NCI-H774 (cell line): ENCODE results near the gene SERINC2.
"Not testable (repeated sequence)": the region's sequence is repeated elsewhere in the genome, so short reads cannot be mapped to it uniquely, and the experiment has no call there.

Source experiments
- DNase-seq: peaks from one replicate; lab custom pipeline; 2025; lab: John Stamatoyannopoulos, UW

Gene SERINC2

DNA sequence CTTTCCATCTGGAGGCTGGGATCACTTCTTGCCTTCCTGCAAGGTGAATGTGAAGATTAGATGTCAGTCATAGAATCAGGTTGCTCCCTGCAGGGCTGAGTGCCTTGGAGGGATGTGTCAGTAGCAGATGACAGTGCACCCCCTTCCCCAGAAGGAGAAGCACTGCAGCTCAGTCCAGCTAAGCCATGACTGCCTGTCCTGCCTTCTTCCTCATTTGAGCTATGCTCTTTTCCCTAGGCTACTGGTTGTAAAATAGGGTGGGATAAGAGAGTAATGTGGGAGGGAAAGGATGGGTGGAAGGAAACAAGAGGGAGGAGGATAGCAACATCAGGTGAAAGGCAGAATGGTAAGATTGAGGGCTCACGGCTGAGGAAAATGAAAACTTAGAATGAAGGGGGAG, 29.0 kb upstream of the SERINC2 start:
- DNase-seq = no peak

DNA sequence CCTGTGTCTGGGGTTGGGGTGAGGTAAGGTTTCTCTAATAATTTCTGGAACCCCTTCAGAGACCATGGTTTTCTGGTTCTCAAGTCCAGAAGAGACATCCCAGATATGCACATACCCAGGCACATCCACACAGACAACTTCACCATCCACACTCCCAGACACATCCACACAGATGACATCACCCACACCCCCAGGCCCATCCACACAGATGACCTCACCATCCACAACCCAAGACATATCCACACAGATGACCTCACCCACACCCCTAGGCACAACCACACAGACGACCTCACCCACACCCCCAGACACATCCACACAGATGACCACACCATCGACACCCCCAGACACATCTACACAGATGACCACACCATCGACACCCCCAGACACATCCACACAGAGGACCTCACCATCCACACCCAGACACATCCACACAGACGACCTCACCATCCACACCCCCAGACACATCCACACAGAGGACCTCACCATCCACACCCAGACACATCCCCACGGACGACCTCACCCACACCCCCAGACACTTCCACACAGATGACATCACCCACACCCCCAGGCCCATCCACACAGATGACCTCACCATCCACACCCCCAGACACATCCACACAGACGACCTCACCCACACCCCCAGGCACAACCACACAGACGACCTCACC, 26.3 kb upstream of the SERINC2 start:
- not testable (repeated sequence) for DNase-seq

DNA sequence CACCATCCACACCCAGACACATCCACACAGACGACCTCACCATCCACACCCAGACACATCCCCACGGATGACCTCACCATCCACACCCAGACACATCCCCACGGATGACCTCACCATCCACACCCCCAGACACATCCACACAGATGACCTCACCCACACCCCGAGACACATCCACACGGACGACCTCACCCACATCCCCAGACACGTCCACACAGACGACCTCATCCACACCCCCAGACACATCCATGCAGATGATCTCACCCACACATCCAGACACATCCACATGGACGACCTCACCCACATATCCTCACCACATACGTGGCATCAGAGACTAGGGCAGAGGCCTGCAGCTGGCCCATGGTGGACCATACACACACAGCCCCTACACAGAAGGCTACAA, 25.4 kb upstream of the SERINC2 start:
- DNase-seq = no peak

DNA sequence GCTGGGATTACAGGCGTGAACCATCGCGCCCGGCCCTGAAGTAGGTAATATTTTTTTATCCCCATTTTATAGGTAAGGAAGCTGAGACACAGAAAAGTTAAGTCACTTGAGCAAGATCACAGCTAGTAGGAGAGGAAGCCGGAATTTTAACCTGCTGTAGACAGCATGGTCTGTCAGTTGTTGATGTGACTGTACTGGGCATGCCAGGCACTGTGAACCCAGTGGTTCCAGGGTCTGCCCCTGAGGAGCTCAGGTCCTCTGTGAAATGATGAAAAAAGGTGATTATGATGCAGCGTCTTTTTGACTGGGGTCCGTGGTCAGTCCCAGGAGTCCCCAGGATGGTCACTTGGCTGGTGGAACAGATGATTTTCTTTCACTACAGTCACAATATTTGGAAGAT, 23.4 kb upstream of the SERINC2 start:
- DNase-seq = no peak

DNA sequence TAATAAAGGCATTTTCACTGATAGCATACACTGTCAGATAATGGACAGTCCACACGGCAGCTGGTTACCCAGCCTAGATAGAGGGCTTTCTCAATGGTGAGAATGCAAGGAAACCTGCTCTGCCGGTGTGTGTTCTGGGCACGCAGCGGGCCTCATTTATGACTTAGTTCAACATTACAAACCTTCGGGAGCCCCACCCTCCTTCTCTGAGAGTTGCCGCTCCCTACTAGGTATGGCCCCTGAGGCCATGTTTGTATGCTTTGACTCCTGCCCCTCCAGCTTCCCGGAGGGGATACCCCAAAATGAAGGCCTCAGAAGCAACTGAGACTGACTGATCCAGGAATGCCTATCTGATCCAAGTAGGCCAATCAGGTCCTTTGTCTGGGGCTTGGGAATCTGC, 22.9 kb upstream of the SERINC2 start:
- DNase-seq = no peak

DNA sequence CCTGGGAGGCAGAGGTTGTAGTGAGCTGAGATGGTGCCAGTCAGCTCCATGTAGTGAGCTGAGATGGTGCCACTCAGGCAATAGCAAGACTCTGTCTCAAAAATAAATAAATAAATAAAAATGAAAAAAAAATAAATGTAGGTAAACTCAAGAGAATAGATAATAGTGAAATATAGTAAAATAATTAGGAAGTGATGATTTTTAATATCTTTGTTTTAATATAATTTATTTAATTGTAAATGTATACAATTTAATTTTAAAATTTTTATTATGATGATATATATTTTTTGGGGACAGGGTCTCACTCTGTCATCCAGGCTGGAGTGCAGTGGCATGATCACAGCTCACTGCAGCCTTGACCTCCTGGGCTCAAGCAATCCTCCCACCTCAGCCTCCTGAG, 19.6 kb upstream of the SERINC2 start:
- DNase-seq = no peak

DNA sequence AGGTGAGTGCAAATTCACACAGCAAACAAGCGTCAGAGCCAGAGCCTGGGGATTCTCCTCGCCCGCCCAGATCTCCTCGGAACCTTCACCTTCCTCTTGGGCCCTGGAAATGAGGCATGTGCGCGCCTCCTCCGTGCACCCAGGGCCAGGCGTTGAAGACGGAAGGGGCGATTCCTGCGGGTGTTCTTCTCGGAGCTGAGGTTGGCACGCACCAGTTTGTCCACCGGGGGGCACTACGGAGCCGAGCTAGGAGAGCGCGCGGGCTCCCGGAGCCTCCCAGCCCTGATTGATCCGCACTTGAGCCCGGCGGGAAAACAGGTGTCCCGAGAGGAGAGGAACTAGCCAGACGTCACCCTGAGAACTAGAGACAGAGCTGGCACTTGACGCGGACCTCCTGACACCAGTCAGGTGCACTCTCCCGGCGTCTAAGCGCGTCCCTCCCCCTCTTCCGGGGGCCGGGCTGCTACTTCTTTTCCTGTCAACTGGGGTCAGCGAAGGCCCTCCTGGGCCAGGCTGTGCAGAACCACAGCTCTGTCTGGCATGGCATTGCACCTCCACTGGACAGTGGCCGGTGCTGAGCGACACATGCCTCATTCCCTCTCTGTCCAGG, 18.3 kb upstream of the SERINC2 start:
- DNase-seq = peak; percentile 99

DNA sequence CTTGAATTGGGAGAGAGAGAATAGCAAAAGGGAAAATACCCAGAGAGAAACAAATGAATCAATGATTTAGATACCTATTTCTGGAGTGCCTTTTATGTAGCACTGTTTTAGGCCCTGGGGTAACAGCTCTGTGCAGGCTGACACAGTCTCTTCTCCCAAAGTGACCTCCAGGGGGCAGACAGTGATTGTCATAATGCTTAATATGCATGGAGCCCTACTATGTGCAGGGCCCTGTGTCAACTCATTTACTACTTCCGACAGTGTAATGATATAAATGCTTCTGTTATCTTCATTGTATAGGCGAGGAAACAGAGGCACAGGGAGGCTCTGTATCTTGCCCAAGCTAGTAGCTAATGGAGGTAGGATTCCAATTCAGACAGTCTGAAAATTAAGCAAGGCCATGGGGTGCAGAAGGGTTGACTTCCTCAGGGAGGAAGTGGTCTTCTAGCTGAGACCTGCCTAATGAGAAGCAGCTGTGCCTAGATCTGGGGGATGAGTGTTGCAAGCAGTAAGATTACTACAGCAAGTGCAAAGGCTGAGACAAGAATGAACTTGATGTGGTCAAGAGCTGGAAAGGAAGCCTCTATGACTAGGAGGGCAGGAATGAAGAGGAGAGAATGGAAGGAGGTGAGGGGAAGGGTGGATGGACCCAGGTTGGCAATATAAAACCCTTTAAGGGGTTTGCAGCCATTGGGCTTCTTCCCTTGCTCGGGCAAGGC, 16.2 kb upstream of the SERINC2 start:
- DNase-seq = no peak

DNA sequence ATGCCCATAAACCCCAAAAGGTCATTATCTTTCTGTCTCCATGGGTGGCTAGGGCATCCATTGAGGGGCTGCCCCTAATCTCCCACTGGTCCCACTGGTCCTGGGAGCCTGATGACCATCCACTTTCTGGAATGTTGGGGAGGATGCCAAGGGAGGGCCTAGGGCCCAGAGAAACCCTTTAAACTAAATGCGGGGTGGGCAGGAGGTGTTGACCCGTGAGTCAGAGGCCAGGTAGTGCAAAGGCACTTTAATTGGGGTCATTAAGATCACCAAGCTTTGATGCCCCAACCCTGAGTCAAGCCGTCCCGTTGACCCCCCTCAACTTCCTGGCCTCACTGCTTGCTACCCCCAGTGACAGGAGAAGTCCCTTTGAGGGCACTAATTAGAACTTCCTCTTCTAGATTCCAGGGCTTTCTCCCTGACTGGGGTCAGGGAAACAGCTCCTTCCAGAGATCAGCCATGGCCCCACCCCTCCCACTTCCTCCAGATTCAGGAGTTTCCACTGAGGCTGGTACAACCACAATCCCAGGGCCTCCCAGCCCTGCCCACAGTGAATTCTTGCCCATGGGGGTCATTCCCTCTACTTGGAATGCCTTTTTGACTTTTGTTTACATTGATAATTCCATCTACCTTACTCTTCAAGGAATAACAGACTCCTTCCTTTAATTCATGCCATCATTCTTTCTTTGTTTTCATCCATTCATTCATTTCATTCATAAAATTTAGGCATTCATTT, 15.5 kb upstream of the SERINC2 start:
- no peak for DNase-seq

DNA sequence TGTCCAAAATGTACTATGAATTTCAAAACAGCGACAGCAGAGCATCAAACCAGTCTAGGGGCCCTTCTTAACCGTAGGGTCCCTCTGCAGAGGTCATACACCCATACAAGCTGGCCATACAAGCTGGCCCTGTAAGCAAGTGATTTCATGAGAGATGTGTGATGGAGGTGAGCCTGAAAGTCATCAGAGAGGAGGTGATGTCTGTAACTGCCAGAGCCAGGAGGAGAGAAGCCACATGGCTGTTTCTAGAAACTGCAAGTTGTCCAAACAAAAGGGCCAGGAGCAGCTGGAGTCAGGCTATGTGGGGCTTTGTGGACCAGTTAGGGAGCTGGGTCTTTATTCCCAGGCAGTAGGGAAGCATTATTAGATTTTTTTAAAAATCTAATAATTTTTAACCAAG, 14.8 kb upstream of the SERINC2 start:
- DNase-seq = no peak

DNA sequence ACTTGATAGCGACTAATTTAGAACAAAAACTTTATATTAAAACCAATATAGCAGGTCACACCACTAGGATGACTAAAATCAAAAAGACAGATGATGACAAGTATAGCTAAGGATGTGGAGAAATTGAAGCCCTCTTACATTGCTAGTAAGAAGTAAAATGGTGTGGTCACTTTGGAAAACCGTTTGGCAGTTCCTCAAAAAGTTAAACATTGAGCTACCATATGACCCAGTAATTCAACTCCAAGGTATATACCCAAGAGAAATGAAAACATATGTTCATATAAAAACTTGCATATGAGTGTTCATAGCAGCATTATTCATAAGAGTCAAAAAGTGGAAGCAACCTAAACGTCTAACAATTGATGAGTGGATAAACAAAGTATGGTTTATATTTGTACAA, 13.0 kb upstream of the SERINC2 start:
- no peak for DNase-seq

DNA sequence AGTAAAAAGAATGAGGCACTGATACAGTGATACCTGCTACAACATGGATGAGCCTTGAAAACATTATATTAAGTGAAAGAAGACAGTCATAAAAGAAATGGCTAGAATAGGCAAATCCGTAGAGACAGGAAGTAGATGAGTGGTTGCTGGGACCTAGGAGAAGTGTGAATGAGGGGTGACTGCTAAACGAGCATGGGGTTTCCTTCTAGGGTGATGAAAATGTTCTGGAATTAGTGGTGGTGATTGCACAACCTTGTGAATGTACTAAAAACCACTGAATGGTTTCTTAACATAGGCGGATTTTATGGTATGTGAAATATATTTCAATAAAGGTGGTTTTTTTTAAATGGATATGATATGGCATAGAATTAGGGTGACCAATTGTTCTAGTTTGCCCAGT, 12.6 kb upstream of the SERINC2 start:
- no peak for DNase-seq

DNA sequence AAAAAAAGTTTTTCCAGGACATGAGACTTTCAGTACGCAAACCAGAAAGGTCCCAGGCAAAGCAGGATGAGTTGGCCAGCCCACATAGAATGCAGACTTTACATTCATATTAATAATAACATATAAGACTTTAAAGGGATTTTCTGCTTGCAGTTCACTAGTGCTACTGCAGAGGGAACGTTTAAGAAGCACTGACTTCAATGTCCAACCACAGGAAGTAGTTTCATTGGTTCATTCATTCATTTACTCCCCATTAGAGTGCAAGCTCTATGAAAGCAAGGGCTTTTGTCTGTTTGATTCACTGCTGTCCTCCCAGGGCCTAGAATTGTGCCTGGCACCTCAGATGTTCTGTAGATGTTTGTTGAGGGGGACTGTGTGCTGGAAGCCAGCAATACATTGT, 11.8 kb upstream of the SERINC2 start:
- no peak for DNase-seq

DNA sequence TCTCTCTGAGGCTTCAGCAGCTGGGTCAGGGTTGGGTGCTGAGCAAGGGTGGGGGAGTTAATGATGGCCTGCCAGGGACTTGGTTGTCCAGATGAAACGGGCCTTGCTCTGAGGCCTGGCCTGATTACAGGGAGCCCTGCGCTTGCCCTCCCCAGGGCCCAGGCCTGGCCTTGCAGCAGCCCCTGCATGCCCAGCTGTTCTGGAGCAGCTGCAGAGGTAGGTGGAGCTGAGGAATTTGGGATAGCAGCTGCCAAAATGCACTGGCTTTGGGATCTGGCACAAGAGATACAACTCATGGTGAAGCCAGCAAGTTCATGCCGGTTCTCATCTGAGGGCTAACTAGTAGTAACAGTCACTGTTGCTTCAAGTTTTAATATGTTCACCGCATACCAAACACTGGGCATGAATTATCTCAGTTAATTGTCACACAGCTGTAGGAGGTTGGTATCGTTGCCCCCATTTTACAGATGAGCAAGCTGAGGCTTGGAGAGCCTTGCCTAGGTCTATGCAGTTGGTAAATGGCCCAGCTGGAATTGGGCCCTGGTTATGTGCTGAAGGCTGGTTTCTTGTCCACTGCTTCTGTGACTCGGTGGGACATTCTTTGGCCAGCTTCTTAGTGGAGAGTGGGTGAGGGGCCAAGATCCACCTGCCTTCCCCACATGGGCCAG, 7.3 kb upstream of the SERINC2 start:
- DNase-seq = no peak

DNA sequence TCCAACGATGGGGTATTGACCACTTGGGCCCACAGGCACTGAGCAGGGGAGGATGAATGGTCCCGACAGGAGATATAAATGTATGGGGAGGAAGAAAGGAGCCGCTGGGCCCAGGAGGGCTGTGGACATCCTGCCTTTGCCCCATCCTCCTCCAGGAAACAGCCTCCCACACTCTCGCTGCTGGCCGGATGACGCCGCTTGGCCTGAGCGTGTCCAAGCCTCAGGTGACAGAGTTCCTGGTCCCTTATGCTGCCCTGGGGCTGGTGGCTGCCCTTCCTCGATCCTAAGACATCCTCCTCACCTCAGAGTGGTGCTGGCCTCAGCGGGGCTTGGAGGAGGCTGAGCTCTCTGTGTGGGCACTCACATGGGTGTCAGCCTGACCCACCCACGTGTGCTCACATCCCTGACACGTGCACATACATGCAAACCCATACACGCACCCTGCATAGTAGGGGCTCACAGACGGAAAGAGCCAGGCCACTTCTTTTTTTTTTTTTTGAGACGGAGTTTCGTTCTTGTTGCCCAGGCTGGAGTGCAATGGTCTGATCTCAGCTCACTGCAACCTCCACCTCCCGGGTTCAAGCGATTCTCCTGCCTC, 5.9 kb upstream of the SERINC2 start:
- DNase-seq = no peak

DNA sequence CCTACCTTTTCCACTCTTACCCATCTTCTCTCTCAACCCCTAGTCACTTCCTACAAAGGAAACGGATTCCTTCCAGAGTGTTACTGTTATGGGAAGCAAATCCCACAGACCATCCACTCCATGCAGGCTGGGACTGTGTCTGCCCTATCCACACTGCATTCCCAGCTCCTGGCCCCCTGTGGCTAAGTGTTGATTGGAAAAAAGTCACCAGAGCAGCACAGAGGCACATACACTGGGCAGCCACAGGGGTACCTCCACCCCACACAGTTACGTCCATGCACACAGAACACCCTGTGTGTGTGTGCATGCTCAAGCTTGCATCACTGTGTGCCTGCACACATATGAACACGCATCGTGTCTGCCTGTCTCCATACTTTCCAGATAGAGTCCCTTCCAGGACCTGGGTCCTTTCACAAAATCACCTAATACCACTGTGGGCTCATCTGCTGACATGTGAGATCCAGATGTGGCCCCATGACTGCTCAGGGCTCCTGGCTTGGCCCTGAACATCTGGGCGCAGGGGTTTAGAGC, 4.2 kb upstream of the SERINC2 start:
- DNase-seq = no peak

DNA sequence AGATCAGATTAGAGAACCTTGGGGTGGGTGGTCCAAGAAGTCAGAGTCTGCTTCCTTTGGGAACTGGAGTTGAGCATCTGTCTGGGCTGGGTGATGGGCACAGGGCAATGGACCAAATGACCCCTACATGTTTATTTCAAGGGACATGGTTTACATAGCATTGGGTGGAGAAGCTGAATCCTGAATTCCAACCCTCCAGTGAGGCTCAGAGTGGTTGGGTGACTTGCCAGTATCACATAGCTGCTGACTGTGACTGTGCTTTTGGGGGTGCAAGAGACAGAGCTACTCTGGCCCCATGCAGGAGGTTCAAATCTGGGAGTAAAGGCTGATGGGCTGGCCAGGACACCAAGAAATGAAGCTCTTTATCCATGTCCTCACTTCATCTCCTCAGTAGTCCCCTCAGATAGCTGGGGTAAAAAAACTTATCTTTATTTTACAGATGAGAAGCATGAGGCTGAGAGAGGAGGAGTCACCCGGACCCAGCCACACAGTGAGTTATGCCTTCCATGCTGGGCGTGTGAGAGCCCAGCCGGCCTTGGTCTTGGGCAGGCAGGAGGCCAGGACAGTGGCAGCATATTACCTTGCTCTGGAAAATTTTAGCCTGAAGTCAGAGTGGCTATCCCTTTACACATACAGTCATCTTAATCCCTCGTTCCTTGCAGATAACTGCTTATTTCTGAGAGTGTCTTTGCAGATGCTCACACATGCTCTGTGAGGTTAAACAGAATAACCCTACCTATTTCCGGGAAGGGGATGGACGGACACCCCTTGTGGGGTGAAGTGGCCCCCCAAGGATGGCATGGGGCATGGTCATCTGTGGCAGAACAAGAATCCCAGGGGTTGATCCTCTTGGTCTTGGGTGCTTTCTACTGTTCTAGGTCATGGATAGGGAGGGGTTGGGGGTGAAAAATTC, 2.8 kb upstream of the SERINC2 start:
- DNase-seq = no peak

DNA sequence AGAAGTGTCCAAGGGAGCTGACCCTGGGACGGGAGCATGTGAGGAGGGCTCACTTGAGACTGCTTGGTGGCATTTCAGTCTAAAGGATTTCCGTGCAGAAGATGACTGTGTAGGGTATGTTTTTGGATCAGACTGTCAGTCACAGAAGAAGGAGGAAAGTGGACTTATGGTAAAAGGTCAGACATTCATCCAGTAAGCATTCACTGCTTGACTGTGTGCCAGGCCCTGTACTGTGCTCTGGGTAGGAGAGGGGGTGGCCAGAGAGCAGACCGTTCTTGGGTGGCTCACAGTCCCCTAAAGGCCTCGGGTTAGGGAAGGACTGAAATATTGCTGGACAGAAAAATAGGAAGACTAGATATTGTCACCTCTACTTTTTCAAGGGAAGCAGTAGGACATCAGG, 2.1 kb upstream of the SERINC2 start:
- no peak for DNase-seq

DNA sequence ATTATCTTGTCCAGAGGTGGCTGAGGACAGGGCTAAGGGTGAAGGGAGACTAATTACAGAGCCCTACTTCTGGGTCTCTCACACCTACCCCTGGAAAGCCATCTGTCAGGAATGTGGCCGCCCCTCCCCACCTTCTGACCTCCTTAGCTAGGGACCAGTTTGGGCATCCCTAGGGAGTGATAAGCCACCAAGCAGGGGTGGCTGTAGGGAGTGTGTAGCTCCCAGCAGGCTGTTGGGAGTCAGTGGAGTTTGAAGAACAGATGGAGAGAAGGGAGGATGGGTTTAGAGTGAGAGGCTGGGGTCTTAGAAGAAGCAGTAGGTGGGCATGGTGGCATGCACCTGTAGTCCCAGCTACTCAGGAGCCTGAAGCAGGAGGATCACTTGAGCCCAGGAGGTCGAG, 808 bp upstream of the SERINC2 start:
- no peak for DNase-seq

DNA sequence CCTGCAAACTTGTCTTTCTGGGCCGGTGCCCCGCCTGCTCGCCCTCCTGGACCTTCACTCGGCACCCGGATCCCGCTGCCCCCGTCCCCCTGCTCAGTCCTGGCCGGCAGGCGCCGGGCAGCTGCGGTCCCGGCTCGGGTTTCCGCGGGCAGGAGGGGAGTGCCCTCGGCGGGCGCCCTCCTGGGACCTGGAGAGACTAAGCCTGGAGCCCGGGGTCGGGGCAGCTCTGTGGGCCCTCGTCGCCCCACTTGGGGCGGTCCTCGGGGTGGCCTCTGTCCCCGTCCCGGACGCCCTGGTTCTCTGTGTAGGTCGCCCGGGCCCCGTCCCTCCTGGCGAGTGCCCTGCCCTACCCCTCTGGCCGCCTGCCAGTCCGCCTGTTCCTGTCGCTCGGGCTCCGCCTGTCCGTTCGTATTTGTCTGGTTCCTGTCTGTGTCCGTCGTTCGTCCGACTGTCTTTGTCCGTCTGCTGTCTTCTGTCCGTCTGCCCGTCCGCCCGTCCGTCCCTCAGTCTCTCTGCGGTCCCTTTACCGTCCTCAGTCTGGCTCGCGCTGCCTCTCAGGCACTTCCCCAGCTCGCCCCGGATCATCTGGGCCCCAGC, 490 bp downstream of the SERINC2 start:
- DNase-seq = peak; percentile 74
